Glutamatergic neuron (in vitro differentiated cells): Measurements from ENCODE around the gene CAP1. TPM values are rescaled to one million over a fixed set of nuclear protein-coding genes. Genes with fewer than 3 reads are reported as not detected.
A peak's percentile ranks its signal among the peaks of the same experiment; 100 is the strongest.

Experiments
- DNase-seq: peaks from one replicate; pipeline ENCODE4 v3.0.0; 2022
- H3K27ac Mint-ChIP-seq: one replicate; pipeline ENCODE4 v1.8.0; 2020; ENCODE audit warnings: mild to moderate bottlenecking, mixed read lengths, inconsistent platforms; ENCODE audit not compliant: unreplicated experiment
- H3K27me3 Mint-ChIP-seq: one replicate; pipeline ENCODE4 v1.8.0; 2020; ENCODE audit warnings: mild to moderate bottlenecking, moderate library complexity, mixed read lengths, inconsistent platforms; ENCODE audit not compliant: unreplicated experiment
- H3K36me3 Mint-ChIP-seq: one replicate; pipeline ENCODE4 v1.8.0; 2020; ENCODE audit warnings: mild to moderate bottlenecking, mixed read lengths, inconsistent platforms; ENCODE audit not compliant: unreplicated experiment
- H3K4me1 Mint-ChIP-seq: one replicate; pipeline ENCODE4 v1.8.0; 2020; ENCODE audit warnings: mild to moderate bottlenecking, low read depth, mixed read lengths, inconsistent platforms; ENCODE audit not compliant: unreplicated experiment
- H3K4me3 Mint-ChIP-seq: one replicate; pipeline ENCODE4 v1.8.0; 2020; ENCODE audit warnings: mild to moderate bottlenecking, mixed read lengths, inconsistent platforms; ENCODE audit not compliant: unreplicated experiment
- H3K9me3 Mint-ChIP-seq: one replicate; pipeline ENCODE4 v1.8.0; 2020; ENCODE audit warnings: mild to moderate bottlenecking, moderate library complexity, mixed read lengths, inconsistent platforms; ENCODE audit not compliant: unreplicated experiment
- CTCF ChIP-seq: fragments of 200-600 bp; sonication (generic); IDR thresholded peaks from one replicate; pipeline ENCODE4 v1.5.0; 2021; ENCODE audit not compliant: partially characterized antibody, unreplicated experiment
- total RNA-seq: library from RNA; stranded (reverse); fragmentation: NEBNext Ultra II Directional; extraction: Animal tissue kit (Norgen Biotek cat#: 25700); gene quantifications from one replicate; pipeline ENCODE4 v1.2.1, GENCODE V29; 2021; ENCODE audit not compliant: unreplicated experiment

CAP1 gene
- total RNA-seq, 1 donor from 2014 or later: 293 TPM

GRCh38 chr1:40057310-40058030, 16.9 kb downstream of the CAP1 start:
- no peak for TF ChIP-seq CTCF
- no peak for DNase-seq
- H3K27me3 Mint-ChIP-seq: no peaks in the 10 kb centered on the region
- peaks cover 4% of the 10 kb centered on the region for H3K4me1 Mint-ChIP-seq
- H3K9me3 Mint-ChIP-seq: no peaks in the 10 kb centered on the region
- no peak overlapping the region for H3K4me3 Mint-ChIP-seq
- peak overlapping the region; percentile 31 for H3K27ac Mint-ChIP-seq
- H3K36me3 Mint-ChIP-seq: no peaks in the 10 kb centered on the region

- Mint-ChIP-seq H3K4me1 (peaks cover 4% of the 10 kb centered on the region), H3K4me3 (no peak overlapping the region), H3K27me3 (no peaks in the 10 kb centered on the region), H3K9me3 (no peaks in the 10 kb centered on the region), H3K27ac (no peak overlapping the region), H3K36me3 (no peaks in the 10 kb centered on the region)
- no peak for DNase-seq
- TF ChIP-seq CTCF: no peak
Measured at GRCh38 chr1:40058097-40058452, 17.5 kb downstream of the CAP1 start.

GRCh38 chr1:40058453-40059337, 18.2 kb downstream of the CAP1 start:
- peaks cover 4% of the 10 kb centered on the region for H3K4me1 Mint-ChIP-seq
- DNase-seq: no peak
- H3K9me3 Mint-ChIP-seq: no peaks in the 10 kb centered on the region
- no peak overlapping the region for H3K27ac Mint-ChIP-seq
- no peaks in the 10 kb centered on the region for H3K36me3 Mint-ChIP-seq
- no peaks in the 10 kb centered on the region for H3K27me3 Mint-ChIP-seq
- no peak for TF ChIP-seq CTCF
- no peak overlapping the region for H3K4me3 Mint-ChIP-seq

DNA sequence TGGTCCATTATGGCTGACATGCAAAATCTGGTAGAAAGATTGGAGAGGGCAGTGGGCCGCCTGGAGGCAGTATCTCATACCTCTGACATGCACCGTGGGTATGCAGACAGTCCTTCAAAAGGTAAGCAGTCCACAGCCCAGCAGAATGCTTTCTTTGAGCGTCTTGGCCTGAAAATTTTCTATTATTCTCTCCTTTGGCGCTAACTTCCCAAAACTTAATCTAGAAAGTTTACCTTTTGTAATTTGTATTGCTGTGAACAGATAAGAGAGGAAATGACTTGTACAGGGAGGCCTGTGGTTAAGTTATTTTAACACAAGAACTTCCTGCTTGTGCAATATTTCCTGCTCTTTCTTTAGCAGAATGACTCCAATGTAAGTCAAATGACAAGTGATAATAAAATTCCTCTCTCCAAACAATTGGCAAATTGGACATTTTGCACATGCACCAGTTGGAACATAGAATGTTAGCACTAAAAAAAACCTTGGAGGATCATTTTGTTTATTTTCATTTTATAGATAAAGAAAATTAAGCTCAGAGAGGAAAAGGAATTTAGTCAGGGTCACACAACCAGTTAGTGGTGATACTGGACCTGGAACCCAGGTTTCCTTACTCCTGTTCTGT, 18.9 kb downstream of the CAP1 start:
- H3K4me3 Mint-ChIP-seq: no peak overlapping the region
- TF ChIP-seq CTCF: no peak
- no peaks in the 10 kb centered on the region for H3K27me3 Mint-ChIP-seq
- H3K36me3 Mint-ChIP-seq: no peaks in the 10 kb centered on the region
- H3K4me1 Mint-ChIP-seq: peaks cover 4% of the 10 kb centered on the region
- H3K27ac Mint-ChIP-seq: no peak overlapping the region
- no peak for DNase-seq
- H3K9me3 Mint-ChIP-seq: no peaks in the 10 kb centered on the region
